ENCODE measurements around the gene ATXN1. TPM values are rescaled to one million over a fixed set of nuclear protein-coding genes. Genes with fewer than 3 reads are reported as not detected.
A peak's percentile ranks its signal among the peaks of the same experiment; 100 is the strongest.

The ATXN1 gene
- polyA plus RNA-seq, 1 of the 3 experiments (the other 2 are of a cell fraction): 7.9 TPM

DNA sequence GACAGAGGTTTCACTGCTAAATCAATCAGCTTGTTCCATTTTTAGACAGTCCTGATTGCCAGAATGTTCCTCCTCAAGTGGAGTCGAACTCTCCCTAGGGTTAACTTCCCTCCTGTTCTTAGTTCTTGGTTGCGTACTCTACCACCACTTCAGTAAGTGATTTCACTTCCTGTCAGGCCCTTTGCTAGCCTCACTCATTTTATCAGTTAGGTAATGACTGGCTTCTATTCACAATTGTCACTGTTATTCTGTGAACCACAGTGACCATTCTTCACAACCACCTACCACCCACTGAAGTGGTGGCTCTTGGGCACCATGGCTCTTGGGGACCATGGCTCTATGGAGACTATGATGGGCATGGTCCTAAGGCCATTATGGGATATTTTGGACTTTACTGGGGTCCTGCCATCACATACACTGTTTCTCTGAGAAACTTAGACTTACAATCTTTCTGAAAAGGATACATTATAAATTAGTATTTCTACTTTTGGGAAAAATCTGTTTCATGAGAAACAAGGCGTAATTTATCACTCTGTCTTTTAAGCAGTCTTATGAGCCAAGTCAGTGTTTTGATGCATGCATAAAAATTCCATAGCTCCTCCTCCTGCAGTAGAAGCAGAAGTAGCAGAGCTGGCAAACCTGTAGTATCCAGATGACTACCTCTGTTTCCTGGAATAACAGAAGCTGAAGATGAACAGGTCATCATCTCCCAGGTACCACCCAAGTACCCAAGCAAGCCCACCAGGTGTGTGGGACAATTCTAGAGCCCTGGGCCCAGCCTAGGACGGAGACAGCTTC lies 66.3 kb downstream of the ATXN1 start:
- Histone ChIP-seq H3K4me3 (ENCODE audit: low read depth in 2 of 2, low read length in 1 of 2) (no peak overlapping the region), H3K4me1 (ENCODE audit: control insufficient read depth in 1 of 2, insufficient read depth in 2 of 2, low read depth in 1 of 2, low read length in 1 of 2) (peaks cover 0 to 28% of the 10 kb centered on the region in 2 experiments; a peak in 2 of 4 replicates), H3F3A (replicated peaks; ENCODE audit: insufficient read depth) (peaks cover under 1% of the 10 kb centered on the region), H3K27me3 (ENCODE audit: insufficient read depth) (no peaks in the 10 kb centered on the region), H3K36me3 (replicated peaks in 1 of 2; ENCODE audit: control insufficient read depth in 1 of 2, insufficient read depth in 2 of 2, low read length in 1 of 2) (peaks cover 0 to 6% of the 10 kb centered on the region in 2 experiments), H3K9ac (no peak overlapping the region), H3K9me2 (no peaks in the 10 kb centered on the region), H3K9me3 (no peaks in the 10 kb centered on the region), H3K4me2 (no peak overlapping the region), H4K20me1 (ENCODE audit: insufficient read depth) (peaks cover 21% of the 10 kb centered on the region; the same call in 1 of the 2 replicates), H3K27ac (ENCODE audit: low read depth in 2 of 2, low read length in 1 of 2) (no peak overlapping the region), H2AFZ (ENCODE audit: low read depth) (no peak overlapping the region), H3K79me2 (ENCODE audit: insufficient read depth) (peaks cover 93% of the 10 kb centered on the region)
- POLR2A ChIA-PET: no interaction called here
- CTCF ChIA-PET: no interaction called here
- no peak for TF ChIP-seq TAF1 (IDR thresholded peaks at IDR 0.05; ENCODE audit: borderline replicate concordance, low read depth, low read length)
- no peak for TF ChIP-seq SMC3 (IDR thresholded peaks at IDR 0.05; ENCODE audit: low read depth, low read length)
- TF ChIP-seq, protein P1, sequence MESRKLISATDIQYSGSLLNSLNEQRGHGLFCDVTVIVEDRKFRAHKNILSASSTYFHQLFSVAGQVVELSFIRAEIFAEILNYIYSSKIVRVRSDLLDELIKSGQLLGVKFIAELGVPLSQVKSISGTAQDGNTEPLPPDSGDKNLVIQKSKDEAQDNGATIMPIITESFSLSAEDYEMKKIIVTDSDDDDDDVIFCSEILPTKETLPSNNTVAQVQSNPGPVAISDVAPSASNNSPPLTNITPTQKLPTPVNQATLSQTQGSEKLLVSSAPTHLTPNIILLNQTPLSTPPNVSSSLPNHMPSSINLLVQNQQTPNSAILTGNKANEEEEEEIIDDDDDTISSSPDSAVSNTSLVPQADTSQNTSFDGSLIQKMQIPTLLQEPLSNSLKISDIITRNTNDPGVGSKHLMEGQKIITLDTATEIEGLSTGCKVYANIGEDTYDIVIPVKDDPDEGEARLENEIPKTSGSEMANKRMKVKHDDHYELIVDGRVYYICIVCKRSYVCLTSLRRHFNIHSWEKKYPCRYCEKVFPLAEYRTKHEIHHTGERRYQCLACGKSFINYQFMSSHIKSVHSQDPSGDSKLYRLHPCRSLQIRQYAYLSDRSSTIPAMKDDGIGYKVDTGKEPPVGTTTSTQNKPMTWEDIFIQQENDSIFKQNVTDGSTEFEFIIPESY (IDR thresholded peaks at IDR 0.05; ENCODE audit: borderline replicate concordance, low read depth): no peak
- 99% methylated on average over 4 of the region's 4 CpGs for WGBS (ENCODE audit: low lambda C conversion rate)
- no peak for DNase-seq

DNA sequence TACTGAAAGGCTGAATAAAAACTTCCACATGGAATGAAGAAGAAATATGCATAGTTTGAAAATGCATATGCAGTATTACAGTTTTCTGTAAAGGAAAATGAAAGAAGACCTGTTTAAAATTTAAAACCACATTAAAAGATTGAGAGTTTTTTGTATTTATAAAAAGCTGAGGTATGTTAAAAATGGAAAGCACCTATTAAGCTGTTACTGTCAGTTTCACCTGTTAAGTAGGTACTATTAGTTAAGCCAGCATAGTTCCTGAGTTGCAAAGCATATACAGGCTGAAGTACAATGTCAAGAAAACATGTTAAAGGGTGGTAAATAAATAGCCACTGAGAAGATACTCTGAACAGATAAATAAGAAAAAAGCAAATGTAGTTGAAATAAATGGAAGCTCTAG lies 69.9 kb downstream of the ATXN1 start:
- no peaks in the 10 kb centered on the region for H3K9me3 ChIP-seq
- H4K20me1 ChIP-seq (ENCODE audit: insufficient read depth): no peaks in the 10 kb centered on the region; the same call in 1 of the 2 replicates
- ChIA-PET CTCF (no interaction called here), POLR2A (no interaction called here)
- H3K36me3 ChIP-seq (replicated peaks in 1 of 2; ENCODE audit: control insufficient read depth in 1 of 2, insufficient read depth in 2 of 2, low read length in 1 of 2): peaks cover 0 to 3% of the 10 kb centered on the region in 2 experiments
- H3F3A ChIP-seq (replicated peaks; ENCODE audit: insufficient read depth): peaks cover 14% of the 10 kb centered on the region
- no peaks in the 10 kb centered on the region for H3K9me2 ChIP-seq
- no peak for TF ChIP-seq YY1 (IDR thresholded peaks at IDR 0.05; ENCODE audit: low read depth)
- TF ChIP-seq SMC3 (IDR thresholded peaks at IDR 0.05; ENCODE audit: low read depth, low read length): no peak
- no peak for TF ChIP-seq FOXJ3 (CRISPR knock-in tag; IDR thresholded peaks at IDR 0.05)
- peaks cover 83% of the 10 kb centered on the region for H3K79me2 ChIP-seq (ENCODE audit: insufficient read depth)
- no peak overlapping the region for H3K9ac ChIP-seq
- H2AFZ ChIP-seq (ENCODE audit: low read depth): no peak overlapping the region
- H3K27me3 ChIP-seq (ENCODE audit: insufficient read depth): no peaks in the 10 kb centered on the region
- no peak overlapping the region for H3K27ac ChIP-seq (ENCODE audit: low read depth in 2 of 2, low read length in 1 of 2)
- H3K4me1 ChIP-seq (ENCODE audit: control insufficient read depth in 1 of 2, insufficient read depth in 2 of 2, low read depth in 1 of 2, low read length in 1 of 2): peaks cover 0 to 11% of the 10 kb centered on the region in 2 experiments; a peak in 1 of 4 replicates
- H3K4me3 ChIP-seq (ENCODE audit: low read depth in 2 of 2, low read length in 1 of 2): no peak overlapping the region
- no peak overlapping the region for H3K4me2 ChIP-seq
- no peak for DNase-seq

DNA sequence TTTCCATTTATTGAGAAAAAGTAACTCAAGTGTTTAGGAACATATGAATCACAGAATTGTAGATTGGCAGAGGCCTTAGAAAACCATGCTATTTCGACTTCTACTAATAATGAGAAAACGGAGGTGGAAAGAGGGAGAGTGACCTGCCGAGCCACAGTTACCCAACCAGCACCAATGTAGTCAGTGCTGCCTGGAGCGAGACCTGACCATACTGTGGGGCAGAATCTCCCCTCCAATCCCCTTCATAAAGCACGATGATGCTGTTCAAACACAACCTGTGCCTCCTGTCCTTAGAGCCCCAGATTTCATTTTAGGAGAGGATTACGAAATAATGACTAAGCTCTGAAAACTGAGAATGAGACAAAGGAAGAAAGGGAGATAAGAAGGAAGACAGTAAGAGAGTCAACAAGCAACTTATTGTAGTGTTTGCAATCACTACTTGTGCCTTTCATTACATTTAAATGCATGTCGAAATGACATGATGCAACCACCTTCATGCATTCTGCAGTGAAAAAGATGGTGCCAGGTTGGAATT lies 70.6 kb downstream of the ATXN1 start:
- Histone ChIP-seq H3K36me3 (replicated peaks in 1 of 2; ENCODE audit: control insufficient read depth in 1 of 2, insufficient read depth in 2 of 2, low read length in 1 of 2) (peaks cover 0 to 3% of the 10 kb centered on the region in 2 experiments), H3K27me3 (ENCODE audit: insufficient read depth) (no peaks in the 10 kb centered on the region), H3K79me2 (ENCODE audit: insufficient read depth) (peaks cover 83% of the 10 kb centered on the region), H3K4me2 (no peak overlapping the region), H3K4me1 (ENCODE audit: control insufficient read depth in 1 of 2, insufficient read depth in 2 of 2, low read depth in 1 of 2, low read length in 1 of 2) (peaks cover 0 to 11% of the 10 kb centered on the region in 2 experiments; a peak in 1 of 4 replicates), H2AFZ (ENCODE audit: low read depth) (no peak overlapping the region), H3K4me3 (ENCODE audit: low read depth in 2 of 2, low read length in 1 of 2) (no peak overlapping the region), H3K9ac (no peak overlapping the region), H3K9me3 (no peaks in the 10 kb centered on the region), H4K20me1 (ENCODE audit: insufficient read depth) (no peaks in the 10 kb centered on the region; the same call in 1 of the 2 replicates), H3K27ac (ENCODE audit: low read depth in 2 of 2, low read length in 1 of 2) (peak overlapping the region in 1 of 2 experiments; percentile 81; a peak in 1 of 4 replicates), H3F3A (replicated peaks; ENCODE audit: insufficient read depth) (peaks cover 14% of the 10 kb centered on the region), H3K9me2 (no peaks in the 10 kb centered on the region)
- no peak for DNase-seq
- ChIA-PET POLR2A (no interaction called here), CTCF (no interaction called here)
- WGBS (ENCODE audit: low lambda C conversion rate): 82% methylated on average over 7 of the region's 7 CpGs
- TF ChIP-seq, protein P1 (IDR thresholded peaks at IDR 0.05; ENCODE audit: borderline replicate concordance, low read depth): no peak
- TF ChIP-seq, protein P2, sequence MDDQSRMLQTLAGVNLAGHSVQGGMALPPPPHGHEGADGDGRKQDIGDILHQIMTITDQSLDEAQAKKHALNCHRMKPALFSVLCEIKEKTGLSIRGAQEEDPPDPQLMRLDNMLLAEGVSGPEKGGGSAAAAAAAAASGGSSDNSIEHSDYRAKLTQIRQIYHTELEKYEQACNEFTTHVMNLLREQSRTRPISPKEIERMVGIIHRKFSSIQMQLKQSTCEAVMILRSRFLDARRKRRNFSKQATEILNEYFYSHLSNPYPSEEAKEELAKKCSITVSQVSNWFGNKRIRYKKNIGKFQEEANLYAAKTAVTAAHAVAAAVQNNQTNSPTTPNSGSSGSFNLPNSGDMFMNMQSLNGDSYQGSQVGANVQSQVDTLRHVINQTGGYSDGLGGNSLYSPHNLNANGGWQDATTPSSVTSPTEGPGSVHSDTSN (IDR thresholded peaks at IDR 0.05): no peak
- no peak for TF ChIP-seq MEF2A (IDR thresholded peaks at IDR 0.05; ENCODE audit: borderline replicate concordance, low read depth)
- TF ChIP-seq NFIC (IDR thresholded peaks at IDR 0.05; ENCODE audit: borderline replicate concordance): no peak
- no peak for TF ChIP-seq JUND (IDR thresholded peaks at IDR 0.05)
- TF ChIP-seq CHD2 (IDR thresholded peaks at IDR 0.05; ENCODE audit: low read length, partially characterized antibody): no peak
- TF ChIP-seq YY1 (IDR thresholded peaks at IDR 0.05; ENCODE audit: low read depth): no peak
- TF ChIP-seq, protein P3, sequence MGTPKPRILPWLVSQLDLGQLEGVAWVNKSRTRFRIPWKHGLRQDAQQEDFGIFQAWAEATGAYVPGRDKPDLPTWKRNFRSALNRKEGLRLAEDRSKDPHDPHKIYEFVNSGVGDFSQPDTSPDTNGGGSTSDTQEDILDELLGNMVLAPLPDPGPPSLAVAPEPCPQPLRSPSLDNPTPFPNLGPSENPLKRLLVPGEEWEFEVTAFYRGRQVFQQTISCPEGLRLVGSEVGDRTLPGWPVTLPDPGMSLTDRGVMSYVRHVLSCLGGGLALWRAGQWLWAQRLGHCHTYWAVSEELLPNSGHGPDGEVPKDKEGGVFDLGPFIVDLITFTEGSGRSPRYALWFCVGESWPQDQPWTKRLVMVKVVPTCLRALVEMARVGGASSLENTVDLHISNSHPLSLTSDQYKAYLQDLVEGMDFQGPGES (IDR thresholded peaks at IDR 0.05; ENCODE audit: low read depth, low read length): no peak
- TF ChIP-seq RXRA (IDR thresholded peaks at IDR 0.05; ENCODE audit: borderline replicate concordance, low read depth): no peak

All from SK-N-SH (cell line).